ENCODE data around the gene NCKAP5. TPM values are rescaled to one million over a fixed set of nuclear protein-coding genes. Genes with fewer than 3 reads are reported as not detected.
A peak's percentile ranks its signal among the peaks of the same experiment; 100 is the strongest.

Gene NCKAP5
- total and polyA plus RNA-seq, 2 of the 13 experiments (the other 11 are each of a cell fraction or from before 2014, with no cell fraction given) = 0.01 TPM; not detected in 1

DNA sequence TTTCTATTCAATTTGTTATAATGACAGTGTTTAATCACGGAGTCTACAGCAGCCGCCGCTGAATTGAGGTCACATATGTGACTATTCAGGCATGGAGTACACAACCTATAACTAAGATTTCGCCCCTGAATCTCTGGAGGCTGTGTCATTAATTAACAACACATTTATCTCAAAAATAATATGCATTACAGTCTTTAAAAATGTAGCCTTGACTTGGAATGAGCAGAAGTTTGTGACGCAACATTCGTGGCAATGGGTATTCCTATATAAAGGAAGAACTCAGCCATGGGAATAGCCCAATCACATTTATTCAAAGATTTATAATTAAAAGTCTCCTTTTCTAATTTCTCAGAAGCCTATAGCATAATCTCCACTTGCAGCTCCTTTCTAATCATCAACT lies 837.7 kb downstream of the NCKAP5 start:
- intact Hi-C loops (cut with micrococcal nuclease; ENCODE audit: unreplicated experiment) (loop anchor here (5.0 kb wide), 1 partner anchor 802 kb away; no protein-coding TSS in a partner anchor), in situ Hi-C loops (cut with HindIII; ENCODE audit: extremely low pct_ligation_motif_present, low pct_unique_long_range_greater_than_20kb) (no loop called here)
- FAIRE-seq = no peak
- no peak for DNase-seq (ENCODE audit: low spot score)
- CTCF ChIA-PET (ENCODE audit: low intra/inter-chr PET ratio, low total read pairs) = no interaction called here
- Histone ChIP-seq H3K4me3 (replicated peaks in 1 of 3; ENCODE audit: insufficient read depth in 1 of 3, low read depth in 2 of 3, low read length in 3 of 3) (no peak overlapping the region), H2AFZ (ENCODE audit: low read length) (no peak overlapping the region), H3K4me1 (ENCODE audit: insufficient read depth, low read length) (no peaks in the 10 kb centered on the region), H3K36me3 (replicated peaks in 1 of 2; ENCODE audit: control insufficient read depth in 1 of 2, insufficient read depth in 2 of 2, low read length in 2 of 2) (no peaks in the 10 kb centered on the region), H3K27ac (ENCODE audit: extremely low read length, insufficient read depth, low read length) (no peak overlapping the region), H3K9me3 (ENCODE audit: low read length) (peaks cover 37% of the 10 kb centered on the region; the same call in 1 of the 2 replicates), H3K79me2 (ENCODE audit: insufficient read depth, low read length) (no peaks in the 10 kb centered on the region), H4K20me1 (ENCODE audit: insufficient read depth, low read length) (no peaks in the 10 kb centered on the region), H3K9ac (ENCODE audit: insufficient read depth, low read depth, low read length) (no peak overlapping the region), H3K4me2 (ENCODE audit: low read depth, low read length) (no peak overlapping the region), H3K27me3 (ENCODE audit: control insufficient read depth in 1 of 2, insufficient read depth in 2 of 2, low read length in 2 of 2) (no peaks in the 10 kb centered on the region)
- no peak for ATAC-seq
- TF ChIP-seq ZBTB8A (CRISPR knock-in tag; IDR thresholded peaks at IDR 0.05; ENCODE audit: borderline replicate concordance, low read depth) (no peak), CEBPB (IDR thresholded peaks at IDR 0.05; ENCODE audit: borderline replicate concordance, low read depth, low read length) (peak; percentile 33; the same call in 1 of the 2 replicates)
- 76% methylated on average over 6 of the region's 6 CpGs for WGBS (ENCODE audit: low lambda C conversion rate)
- POLR2A ChIA-PET = no interaction called here
- BruUV-seq (replicated peaks) = no TSS peak

DNA sequence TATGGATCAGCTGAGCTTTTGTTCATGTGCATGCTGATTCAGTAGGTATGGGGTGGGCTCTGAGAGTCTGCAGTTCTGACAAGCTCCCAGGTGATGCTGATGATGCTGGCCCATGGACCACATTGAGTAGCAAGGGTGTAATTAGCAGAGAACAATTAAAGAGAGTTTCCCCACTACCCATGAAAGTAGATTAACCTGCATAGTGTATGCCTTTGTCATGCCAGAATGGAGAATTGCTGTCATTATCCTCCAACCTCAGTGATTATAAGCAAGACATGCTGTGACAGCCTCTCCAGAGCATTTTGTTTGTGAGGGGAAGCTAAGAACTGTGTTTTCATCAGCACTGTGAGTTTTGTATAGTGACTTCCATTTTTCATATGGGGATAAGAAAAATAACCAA lies 838.7 kb downstream of the NCKAP5 start:
- intact Hi-C loops (cut with micrococcal nuclease; ENCODE audit: unreplicated experiment) (no loop called here), in situ Hi-C loops (cut with HindIII; ENCODE audit: extremely low pct_ligation_motif_present, low pct_unique_long_range_greater_than_20kb) (no loop called here)
- H2AFZ ChIP-seq (ENCODE audit: low read length) = no peak overlapping the region
- H3K9ac ChIP-seq (ENCODE audit: insufficient read depth, low read depth, low read length) = no peak overlapping the region
- peaks cover 26% of the 10 kb centered on the region; the same call in 1 of the 2 replicates for H3K9me3 ChIP-seq (ENCODE audit: low read length)
- DNase-seq (ENCODE audit: low spot score) (no peak), FAIRE-seq (no peak), ATAC-seq (no peak)
- H3K27me3 ChIP-seq (ENCODE audit: control insufficient read depth in 1 of 2, insufficient read depth in 2 of 2, low read length in 2 of 2) = no peaks in the 10 kb centered on the region
- H4K20me1 ChIP-seq (ENCODE audit: insufficient read depth, low read length) = no peaks in the 10 kb centered on the region
- H3K36me3 ChIP-seq (replicated peaks in 1 of 2; ENCODE audit: control insufficient read depth in 1 of 2, insufficient read depth in 2 of 2, low read length in 2 of 2) = no peaks in the 10 kb centered on the region
- no peaks in the 10 kb centered on the region for H3K79me2 ChIP-seq (ENCODE audit: insufficient read depth, low read length)
- H3K27ac ChIP-seq (ENCODE audit: extremely low read length, insufficient read depth, low read length) = no peak overlapping the region
- H3K4me3 ChIP-seq (replicated peaks in 1 of 3; ENCODE audit: insufficient read depth in 1 of 3, low read depth in 2 of 3, low read length in 3 of 3) = no peak overlapping the region
- CTCF ChIA-PET (ENCODE audit: low intra/inter-chr PET ratio, low total read pairs) = no interaction called here
- POLR2A ChIA-PET = no interaction called here
- no peak overlapping the region for H3K4me2 ChIP-seq (ENCODE audit: low read depth, low read length)
- BruUV-seq (replicated peaks) = no TSS peak
- no peaks in the 10 kb centered on the region for H3K4me1 ChIP-seq (ENCODE audit: insufficient read depth, low read length)
- TF ChIP-seq RARA (CRISPR knock-in tag; IDR thresholded peaks at IDR 0.05) (no peak), TARDBP (CRISPR knock-in tag; IDR thresholded peaks at IDR 0.05) (no peak), ZKSCAN8 (CRISPR knock-in tag; IDR thresholded peaks at IDR 0.05; ENCODE audit: borderline replicate concordance) (no peak), TCF12 (IDR thresholded peaks at IDR 0.05) (no peak), TCF12 (CRISPR knock-in tag; IDR thresholded peaks at IDR 0.05) (no peak), KDM5A (IDR thresholded peaks at IDR 0.05; ENCODE audit: borderline replicate concordance, low read length) (no peak), BORCS8-MEF2B (CRISPR knock-in tag; IDR thresholded peaks at IDR 0.05) (no peak), ZNF207 (IDR thresholded peaks at IDR 0.05; ENCODE audit: borderline replicate concordance) (no peak)
- TF ChIP-seq, protein P1, sequence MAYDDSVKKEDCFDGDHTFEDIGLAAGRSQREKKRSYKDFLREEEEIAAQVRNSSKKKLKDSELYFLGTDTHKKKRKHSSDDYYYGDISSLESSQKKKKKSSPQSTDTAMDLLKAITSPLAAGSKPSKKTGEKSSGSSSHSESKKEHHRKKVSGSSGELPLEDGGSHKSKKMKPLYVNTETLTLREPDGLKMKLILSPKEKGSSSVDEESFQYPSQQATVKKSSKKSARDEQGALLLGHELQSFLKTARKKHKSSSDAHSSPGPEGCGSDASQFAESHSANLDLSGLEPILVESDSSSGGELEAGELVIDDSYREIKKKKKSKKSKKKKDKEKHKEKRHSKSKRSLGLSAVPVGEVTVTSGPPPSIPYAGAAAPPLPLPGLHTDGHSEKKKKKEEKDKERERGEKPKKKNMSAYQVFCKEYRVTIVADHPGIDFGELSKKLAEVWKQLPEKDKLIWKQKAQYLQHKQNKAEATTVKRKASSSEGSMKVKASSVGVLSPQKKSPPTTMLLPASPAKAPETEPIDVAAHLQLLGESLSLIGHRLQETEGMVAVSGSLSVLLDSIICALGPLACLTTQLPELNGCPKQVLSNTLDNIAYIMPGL (CRISPR knock-in tag; IDR thresholded peaks at IDR 0.05; ENCODE audit: borderline replicate concordance in 1 of 2, low read depth in 1 of 2) = no peak
- TF ChIP-seq, protein P2, sequence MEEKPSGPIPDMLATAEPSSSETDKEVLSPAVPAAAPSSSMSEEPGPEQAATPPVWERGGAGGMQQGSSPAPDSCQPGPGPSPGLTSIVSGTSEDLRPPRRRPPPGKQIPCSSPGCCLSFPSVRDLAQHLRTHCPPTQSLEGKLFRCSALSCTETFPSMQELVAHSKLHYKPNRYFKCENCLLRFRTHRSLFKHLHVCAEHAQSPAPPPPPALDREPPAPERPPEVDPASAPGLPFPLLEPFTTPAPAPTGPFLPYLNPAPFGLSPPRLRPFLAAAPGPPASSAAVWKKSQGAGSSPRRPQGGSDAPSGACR (CRISPR knock-in tag; IDR thresholded peaks at IDR 0.05) = no peak
- TF ChIP-seq, protein P3, sequence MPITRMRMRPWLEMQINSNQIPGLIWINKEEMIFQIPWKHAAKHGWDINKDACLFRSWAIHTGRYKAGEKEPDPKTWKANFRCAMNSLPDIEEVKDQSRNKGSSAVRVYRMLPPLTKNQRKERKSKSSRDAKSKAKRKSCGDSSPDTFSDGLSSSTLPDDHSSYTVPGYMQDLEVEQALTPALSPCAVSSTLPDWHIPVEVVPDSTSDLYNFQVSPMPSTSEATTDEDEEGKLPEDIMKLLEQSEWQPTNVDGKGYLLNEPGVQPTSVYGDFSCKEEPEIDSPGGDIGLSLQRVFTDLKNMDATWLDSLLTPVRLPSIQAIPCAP (CRISPR knock-in tag; IDR thresholded peaks at IDR 0.05; ENCODE audit: low read depth) = no peak
- TF ChIP-seq, protein P4, sequence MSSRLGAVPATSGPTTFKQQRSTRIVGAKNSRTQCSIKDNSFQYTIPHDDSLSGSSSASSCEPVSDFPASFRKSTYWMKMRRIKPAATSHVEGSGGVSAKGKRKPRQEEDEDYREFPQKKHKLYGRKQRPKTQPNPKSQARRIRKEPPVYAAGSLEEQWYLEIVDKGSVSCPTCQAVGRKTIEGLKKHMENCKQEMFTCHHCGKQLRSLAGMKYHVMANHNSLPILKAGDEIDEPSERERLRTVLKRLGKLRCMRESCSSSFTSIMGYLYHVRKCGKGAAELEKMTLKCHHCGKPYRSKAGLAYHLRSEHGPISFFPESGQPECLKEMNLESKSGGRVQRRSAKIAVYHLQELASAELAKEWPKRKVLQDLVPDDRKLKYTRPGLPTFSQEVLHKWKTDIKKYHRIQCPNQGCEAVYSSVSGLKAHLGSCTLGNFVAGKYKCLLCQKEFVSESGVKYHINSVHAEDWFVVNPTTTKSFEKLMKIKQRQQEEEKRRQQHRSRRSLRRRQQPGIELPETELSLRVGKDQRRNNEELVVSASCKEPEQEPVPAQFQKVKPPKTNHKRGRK (CRISPR knock-in tag; IDR thresholded peaks at IDR 0.05) = no peak

All from HepG2 (cell line).